Stomach smooth muscle (tissue), 2 donors: ENCODE data around the gene TTBK1.
"Not testable (repeated sequence)": the region's sequence is repeated elsewhere in the genome, so short reads cannot be mapped to it uniquely, and the experiment has no call there.

Experiments
- H3K27ac ChIP-seq: one replicate; pipeline ENCODE4 v1.7.0; 2013; ENCODE audit warnings: mild to moderate bottlenecking, low read length, inconsistent platforms
- H3K27me3 ChIP-seq, 2 donors: one replicate each; pipeline ENCODE4 v1.7.0; 2013; ENCODE audit warnings: low read length in 2 of 2; ENCODE audit not compliant: insufficient read depth in 2 of 2, control insufficient read depth in 1 of 2
- H3K36me3 ChIP-seq, 2 donors: one replicate each; pipeline ENCODE4 v1.7.0; 2013; ENCODE audit warnings: low read length in 2 of 2; ENCODE audit not compliant: control insufficient read depth in 2 of 2, insufficient read depth in 2 of 2
- H3K4me1 ChIP-seq: one replicate; pipeline ENCODE4 v1.7.0; 2013; ENCODE audit warnings: low read length; ENCODE audit not compliant: control insufficient read depth, insufficient read depth
- H3K4me3 ChIP-seq, 2 donors: one replicate each; pipeline ENCODE4 v1.7.0; 2013; ENCODE audit warnings: low read length in 2 of 2
- H3K9ac ChIP-seq, 2 donors: one replicate each; pipeline ENCODE4 v1.7.0; 2013; ENCODE audit warnings: low read length in 2 of 2, mild to moderate bottlenecking in 1 of 2
- H3K9me3 ChIP-seq, 2 donors: one replicate each; pipeline ENCODE4 v1.7.0; 2013; ENCODE audit warnings: low read length in 2 of 2; ENCODE audit not compliant: control insufficient read depth in 2 of 2
- donor health status: healthy.
- donor health status: Pancreatic carcinoma.

The TTBK1 gene

DNA sequence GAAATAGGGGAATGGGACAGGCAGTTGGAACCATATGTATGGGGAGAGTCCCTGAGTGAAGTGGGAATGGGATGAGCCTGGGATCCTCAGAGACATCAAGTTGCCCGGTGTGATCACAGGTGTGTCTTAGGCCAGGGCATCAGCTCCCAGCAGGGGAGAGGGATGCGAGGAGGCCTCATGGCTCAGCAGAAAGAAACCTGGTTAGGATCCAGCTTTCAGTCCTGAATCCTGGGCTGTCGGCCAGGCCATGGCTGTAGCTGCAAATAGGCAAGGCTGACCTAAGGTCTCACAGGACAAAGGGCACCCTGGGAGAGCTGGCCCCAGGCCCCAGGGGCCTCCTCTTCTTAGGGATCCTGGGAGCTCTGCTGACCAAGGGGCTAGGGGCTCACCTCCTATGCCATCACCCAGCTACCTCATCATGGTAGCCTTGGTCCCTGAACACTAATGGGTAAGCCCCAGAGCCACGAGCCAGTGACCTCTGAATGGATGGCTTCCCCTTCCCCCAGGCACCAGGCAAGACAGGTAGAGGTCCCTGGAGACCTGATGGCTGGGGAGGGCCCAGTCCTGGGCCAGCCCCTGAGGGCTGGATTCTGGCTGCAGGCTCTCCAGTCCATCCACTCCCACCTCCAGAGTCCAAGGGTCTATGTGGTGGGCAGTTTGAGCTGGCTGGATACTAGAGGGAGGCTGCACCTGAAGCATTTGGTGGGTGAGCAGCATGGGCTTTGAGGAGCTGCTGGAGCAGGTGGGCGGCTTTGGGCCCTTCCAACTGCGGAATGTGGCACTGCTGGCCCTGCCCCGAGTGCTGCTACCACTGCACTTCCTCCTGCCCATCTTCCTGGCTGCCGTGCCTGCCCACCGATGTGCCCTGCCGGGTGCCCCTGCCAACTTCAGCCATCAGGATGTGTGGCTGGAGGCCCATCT lies 54.6 kb downstream of the TTBK1 start, which contains the start of gene SLC22A7:
SLC22A7 (plus strand) TSS at position 617 of the 921 bp plus-strand sequence; CDS start at position 716, 99 bp downstream.
- no peak within 1 kb of the TSS for H3K4me3 ChIP-seq
- H3K4me1 ChIP-seq: no peaks in the 10 kb centered on the region
- no peaks in the 10 kb centered on the region for H3K36me3 ChIP-seq
- no peak within 1 kb of the TSS for H3K9ac ChIP-seq
- H3K27me3 ChIP-seq: peaks cover 22 to 23% of the 10 kb centered on the region in 2 donors
- no peak within 1 kb of the TSS for H3K27ac ChIP-seq
- H3K9me3 ChIP-seq: no peaks in the 10 kb centered on the region

DNA sequence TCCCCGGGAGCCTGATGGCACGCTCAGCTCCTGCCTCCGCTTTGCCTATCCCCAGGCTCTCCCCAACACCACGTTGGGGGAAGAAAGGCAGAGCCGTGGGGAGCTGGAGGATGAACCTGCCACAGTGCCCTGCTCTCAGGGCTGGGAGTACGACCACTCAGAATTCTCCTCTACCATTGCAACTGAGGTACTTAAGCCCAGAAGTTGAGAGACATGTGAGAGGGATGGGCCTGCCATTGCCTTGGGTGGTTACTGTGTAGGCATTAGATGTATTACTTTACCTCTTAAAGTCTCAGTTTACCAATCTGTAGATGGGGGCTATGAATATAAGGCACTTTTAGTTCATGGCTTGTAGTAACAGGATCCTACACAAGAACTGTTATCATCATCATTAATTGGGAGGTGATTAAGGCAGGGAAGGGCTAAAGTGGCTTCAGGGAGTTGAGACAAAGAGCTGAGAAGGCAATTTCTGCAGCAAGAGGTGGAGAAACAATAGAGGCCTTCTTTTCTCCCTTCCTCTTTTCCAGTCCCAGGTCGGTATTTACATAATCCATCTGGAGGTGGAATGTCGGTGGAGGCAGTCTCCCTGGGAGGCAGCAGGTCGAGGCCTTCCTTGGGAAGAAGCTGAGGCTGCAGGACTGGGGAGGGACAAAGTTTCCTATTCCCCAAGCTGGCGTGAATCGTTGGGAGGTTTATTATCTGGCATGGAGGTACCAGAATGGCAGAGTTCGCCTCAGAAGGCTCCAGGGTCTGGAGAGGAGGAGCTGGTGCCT lies 55.5 kb downstream of the TTBK1 start:
- Histone ChIP-seq H3K9ac (no peak overlapping the region), H3K36me3 (no peaks in the 10 kb centered on the region), H3K27ac (no peak overlapping the region), H3K9me3 (no peaks in the 10 kb centered on the region), H3K4me1 (no peaks in the 10 kb centered on the region), H3K4me3 (no peak overlapping the region), H3K27me3 (peaks cover 23 to 24% of the 10 kb centered on the region in 2 donors)

- Histone ChIP-seq H3K9me3 (no peaks in the 10 kb centered on the region), H3K36me3 (no peaks in the 10 kb centered on the region), H3K4me1 (no peaks in the 10 kb centered on the region), H3K27me3 (peaks cover 23 to 24% of the 10 kb centered on the region in 2 donors), H3K9ac (no peak overlapping the region), H3K27ac (no peak overlapping the region), H3K4me3 (no peak overlapping the region)
Measured at GRCh38 chr6:43299338-43300293, 56.3 kb downstream of the TTBK1 start.

GRCh38 chr6:43301081-43301870 lies 58.0 kb downstream of the TTBK1 start:
- no peak overlapping the region for H3K9ac ChIP-seq
- H3K36me3 ChIP-seq: no peaks in the 10 kb centered on the region
- no peaks in the 10 kb centered on the region for H3K4me1 ChIP-seq
- H3K9me3 ChIP-seq: no peaks in the 10 kb centered on the region
- peaks cover 24 to 27% of the 10 kb centered on the region in 2 donors for H3K27me3 ChIP-seq
- no peak overlapping the region for H3K4me3 ChIP-seq
- no peak overlapping the region for H3K27ac ChIP-seq

- Histone ChIP-seq H3K27me3 (peaks cover 26 to 31% of the 10 kb centered on the region in 2 donors), H3K9ac (no peak overlapping the region), H3K9me3 (no peaks in the 10 kb centered on the region), H3K36me3 (no peaks in the 10 kb centered on the region), H3K4me3 (no peak overlapping the region), H3K4me1 (no peaks in the 10 kb centered on the region), H3K27ac (no peak overlapping the region)
Measured at GRCh38 chr6:43302126-43302525, 58.8 kb downstream of the TTBK1 start.

- peaks cover 28% of the 10 kb centered on the region in 2 donors for H3K27me3 ChIP-seq
- not testable (repeated sequence) for H3K36me3 ChIP-seq, H3K9ac ChIP-seq, H3K9me3 ChIP-seq, H3K4me3 ChIP-seq, H3K4me1 ChIP-seq, H3K27ac ChIP-seq
Measured at GRCh38 chr6:43303006-43303405, 59.7 kb downstream of the TTBK1 start.

GRCh38 chr6:43303751-43304331 lies 60.6 kb downstream of the TTBK1 start:
- no peaks in the 10 kb centered on the region for H3K36me3 ChIP-seq
- no peak overlapping the region for H3K4me3 ChIP-seq
- H3K9ac ChIP-seq: no peak overlapping the region
- peaks cover 8% of the 10 kb centered on the region for H3K4me1 ChIP-seq
- H3K27me3 ChIP-seq: peaks cover 23 to 28% of the 10 kb centered on the region in 2 donors
- H3K27ac ChIP-seq: no peak overlapping the region
- no peaks in the 10 kb centered on the region for H3K9me3 ChIP-seq

DNA sequence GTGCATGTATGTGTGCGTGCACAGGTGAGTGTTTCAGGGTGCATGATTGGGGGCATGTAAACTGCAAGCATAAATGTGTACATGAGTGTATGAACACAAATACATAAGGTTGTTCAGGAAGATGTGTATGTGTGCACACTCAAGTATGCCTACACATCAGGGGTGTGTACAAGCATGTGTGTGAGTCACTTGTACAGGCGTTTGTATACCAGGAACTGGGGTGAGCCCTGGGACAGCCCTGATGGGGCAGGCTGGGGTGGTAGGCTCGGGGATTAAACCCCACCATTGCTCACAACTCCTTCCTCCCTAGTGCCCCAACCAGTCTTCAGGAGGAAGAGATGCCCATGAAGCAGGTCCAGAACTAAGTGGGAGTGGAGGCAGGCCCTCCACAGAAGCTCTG lies 61.1 kb downstream of the TTBK1 start:
- Histone ChIP-seq H3K9me3 (no peaks in the 10 kb centered on the region), H3K9ac (no peak overlapping the region), H3K36me3 (no peaks in the 10 kb centered on the region), H3K27me3 (peaks cover 20 to 29% of the 10 kb centered on the region in 2 donors), H3K4me1 (peaks cover 8% of the 10 kb centered on the region), H3K4me3 (no peak overlapping the region), H3K27ac (no peak overlapping the region)

DNA sequence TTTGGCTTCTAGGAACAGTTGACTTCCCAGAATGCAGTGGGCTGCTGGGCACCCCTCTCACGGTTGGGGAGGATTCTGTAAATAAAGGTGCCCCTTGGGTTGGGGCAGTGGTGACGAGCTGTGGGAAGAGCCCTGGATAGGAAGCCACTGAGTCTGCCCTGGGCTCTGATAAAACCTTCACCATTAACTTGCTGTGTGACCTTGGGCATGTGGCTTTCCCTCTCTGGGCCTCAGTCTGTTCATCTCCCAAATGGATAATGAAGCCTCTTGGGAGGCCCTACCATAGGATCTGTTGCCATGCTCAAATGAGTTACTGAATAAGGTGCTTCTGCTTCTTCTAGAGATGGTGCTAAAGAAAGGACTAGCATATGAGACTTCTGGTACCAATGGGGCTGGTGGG lies 61.6 kb downstream of the TTBK1 start:
- Histone ChIP-seq H3K27me3 (peaks cover 16 to 25% of the 10 kb centered on the region in 2 donors), H3K27ac (no peak overlapping the region), H3K9me3 (no peaks in the 10 kb centered on the region)

More for the DNA sequence above, 61.6 kb downstream of the TTBK1 start:
- no peaks in the 10 kb centered on the region for H3K36me3 ChIP-seq
- H3K9ac ChIP-seq: no peak overlapping the region
- H3K4me1 ChIP-seq: peaks cover 8% of the 10 kb centered on the region
- no peak overlapping the region for H3K4me3 ChIP-seq
